Bronchial epithelial cell (primary cell): ENCODE data around the gene AATK. TPM values are rescaled to one million over a fixed set of nuclear protein-coding genes. Genes with fewer than 3 reads are reported as not detected.

Source experiments
- DNase-seq: peaks from one replicate; pipeline ENCODE4 v3.0.0-alpha.2; 2010; ENCODE audit warnings: low read depth
- FAIRE-seq: peaks from 2 replicates; lab custom pipeline; 2011; peaks lifted over from hg19 to GRCh38; lab: Jason Lieb, UNC
- H3K27me3 ChIP-seq: 2 replicates; pipeline ENCODE4 v1.5.1; 2011; ENCODE audit warnings: low read length; ENCODE audit not compliant: control insufficient read depth, insufficient read depth
- H3K36me3 ChIP-seq: 2 replicates; pipeline ENCODE4 v1.5.1; 2011; ENCODE audit warnings: low read length; ENCODE audit not compliant: control insufficient read depth, insufficient read depth
- H3K4me3 ChIP-seq: 2 replicates; pipeline ENCODE4 v1.5.1; 2011; ENCODE audit warnings: mild to moderate bottlenecking, low read depth, low read length, control low read depth
- CTCF ChIP-seq: IDR thresholded peaks from 2 replicates; pipeline ENCODE4 v1.5.1; 2011; ENCODE audit warnings: mild to moderate bottlenecking, moderate library complexity, low read length, control low read depth, inconsistent platforms; ENCODE audit not compliant: insufficient read depth, severe bottlenecking
- total RNA-seq: library from RNA; depleted of rRNA; stranded (reverse); fragments of >200 nt; gene quantifications from 2 replicates; pipeline ENCODE4 v1.2.1, GENCODE V29; 2014

Gene AATK
- total RNA-seq, 1 donor from 2014 or later = 0.79 TPM

- no peak overlapping the region for H3K4me3 ChIP-seq
- DNase-seq = no peak
- no peak for FAIRE-seq
- peaks cover 1% of the 10 kb centered on the region for H3K27me3 ChIP-seq
- H3K36me3 ChIP-seq = no peaks in the 10 kb centered on the region
- no peak for TF ChIP-seq CTCF
Measured at GRCh38 chr17:81131486-81132196, 34.4 kb downstream of the AATK start.

GRCh38 chr17:81130385-81131361 is 35.3 kb downstream of the AATK start:
- DNase-seq (no peak), FAIRE-seq (no peak)
- peaks cover 1% of the 10 kb centered on the region for H3K27me3 ChIP-seq
- H3K4me3 ChIP-seq = no peak overlapping the region
- TF ChIP-seq CTCF = no peak
- H3K36me3 ChIP-seq = no peaks in the 10 kb centered on the region

- peaks cover 1% of the 10 kb centered on the region for H3K27me3 ChIP-seq
- H3K36me3 ChIP-seq = no peaks in the 10 kb centered on the region
- no peak for TF ChIP-seq CTCF
- H3K4me3 ChIP-seq = no peak overlapping the region
- no peak for FAIRE-seq
- no peak for DNase-seq
Measured at GRCh38 chr17:81129711-81130367, 36.2 kb downstream of the AATK start.

- Histone ChIP-seq H3K4me3 (no peak overlapping the region), H3K36me3 (no peaks in the 10 kb centered on the region), H3K27me3 (peaks cover 1% of the 10 kb centered on the region)
- FAIRE-seq = no peak
- no peak for DNase-seq
- TF ChIP-seq CTCF = no peak
Measured at GRCh38 chr17:81129289-81129688, 36.7 kb downstream of the AATK start.

- FAIRE-seq (no peak), DNase-seq (no peak)
- peaks cover 1% of the 10 kb centered on the region for H3K27me3 ChIP-seq
- no peak for TF ChIP-seq CTCF
- H3K4me3 ChIP-seq = no peak overlapping the region
- H3K36me3 ChIP-seq = no peaks in the 10 kb centered on the region
Measured at GRCh38 chr17:81128774-81129173, 37.2 kb downstream of the AATK start.
